Dermis lymphatic vessel endothelial cell (primary cell): ENCODE measurements around the gene PTGES2. TPM values are rescaled to one million over a fixed set of nuclear protein-coding genes. Genes with fewer than 3 reads are reported as not detected.

Source experiments
- total RNA-seq: library from RNA; depleted of rRNA; stranded (reverse); fragments of >200 nt; gene quantifications from 2 replicates; pipeline ENCODE4 v1.2.1, GENCODE V29; 2014

The PTGES2 gene
- total RNA-seq = 50.5 and 60.2 TPM in 2 replicates

GRCh38 chr9:128127568-128127989, at the start of gene PTGES2:
Gene PTGES2 (minus strand): TSS chr9:128127729. CDS start chr9:128127717, 12 bp downstream.

DNA sequence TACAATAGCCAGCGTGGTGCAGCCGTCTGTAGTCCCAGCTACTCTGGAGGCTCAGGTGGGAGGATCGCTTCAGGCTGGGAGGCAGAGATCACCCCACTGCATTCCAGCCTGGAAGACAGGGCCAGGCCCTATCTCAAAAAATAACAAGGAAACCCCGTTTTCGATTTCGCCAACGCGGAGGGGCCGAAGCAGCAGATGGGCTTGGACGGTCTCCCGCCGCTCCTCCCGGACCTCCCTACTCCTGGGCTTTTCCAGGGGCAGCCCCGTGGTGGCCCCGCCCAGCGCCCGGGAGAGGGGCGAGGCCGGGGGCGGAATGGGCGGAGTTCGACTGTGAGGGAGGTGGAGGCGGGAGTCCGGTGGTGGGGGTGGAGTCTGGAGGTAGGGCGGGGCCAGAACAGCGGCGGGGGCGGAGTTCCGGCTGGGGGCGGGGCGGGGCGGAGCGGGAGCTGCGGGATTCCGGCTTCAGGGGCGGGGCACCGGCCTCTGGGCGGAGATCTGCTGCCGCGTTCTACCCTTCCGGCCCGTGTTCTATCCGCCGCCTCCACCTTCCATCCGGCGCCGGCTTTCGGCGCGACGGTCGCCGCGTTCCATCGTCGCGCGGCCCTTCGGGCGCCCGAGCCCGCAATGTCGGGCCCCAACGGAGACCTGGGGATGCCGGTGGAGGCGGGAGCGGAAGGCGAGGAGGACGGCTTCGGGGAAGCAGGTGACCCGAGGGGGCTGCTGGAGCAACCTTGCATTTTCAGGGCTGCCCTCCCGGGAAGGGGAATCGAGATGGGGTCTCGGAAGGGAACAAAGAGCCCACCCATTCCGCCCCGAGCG, 32.5 kb upstream of the PTGES2 start, which contains the start of gene BBLN:
Gene BBLN (plus strand): TSS at position 482 of the 819 bp plus-strand sequence. CDS start 143 bp downstream, at position 625.

DNA sequence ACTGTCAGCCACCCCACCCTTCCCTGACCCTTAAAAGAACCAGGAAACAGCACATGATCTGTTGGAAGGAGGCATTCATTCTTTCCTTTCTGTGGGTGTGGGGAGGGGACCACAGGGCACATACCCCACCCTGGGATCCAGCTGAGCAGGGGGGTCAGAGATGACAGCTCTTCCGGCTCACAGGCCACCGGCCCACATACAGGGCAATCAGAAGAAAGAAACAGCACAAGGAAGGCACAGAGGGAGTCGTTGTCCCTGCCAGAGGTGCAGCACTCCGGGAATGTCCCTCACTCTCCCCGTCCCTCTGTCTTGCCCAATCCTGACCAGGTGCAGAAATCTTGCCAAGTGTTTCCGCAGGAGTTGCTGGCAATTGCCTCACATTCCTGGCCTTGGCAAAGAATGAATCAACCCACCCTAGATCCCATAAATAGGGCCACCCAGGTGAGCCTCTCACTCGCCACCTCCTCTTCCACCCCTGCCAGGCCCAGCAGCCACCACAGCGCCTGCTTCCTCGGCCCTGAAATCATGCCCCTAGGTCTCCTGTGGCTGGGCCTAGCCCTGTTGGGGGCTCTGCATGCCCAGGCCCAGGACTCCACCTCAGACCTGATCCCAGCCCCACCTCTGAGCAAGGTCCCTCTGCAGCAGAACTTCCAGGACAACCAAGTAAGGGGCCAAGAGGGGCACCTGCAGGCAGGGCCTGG, 21.6 kb upstream of the PTGES2 start, which contains the start of gene LCN2:
Gene LCN2 (plus strand): TSS at position 453 of the 701 bp plus-strand sequence. CDS start 73 bp downstream, at position 526.

Other genes with a start within 250 kb of the PTGES2 start
- 36.9 and 41.7 TPM in 2 replicates for gene ST6GALNAC6, start 228.1 kb downstream of the PTGES2 start, total RNA-seq
- 25.5 and 29.6 TPM in 2 replicates for gene ST6GALNAC4, start 210.7 kb downstream of the PTGES2 start, total RNA-seq
- gene PIP5KL1, start 197.0 kb downstream of the PTGES2 start, total RNA-seq = 0.87 and 1.7 TPM in 2 replicates
- gene DPM2, start 189.9 kb downstream of the PTGES2 start, total RNA-seq = 10.7 and 14.7 TPM in 2 replicates
- gene EEIG1, start 146.7 kb downstream of the PTGES2 start, total RNA-seq = 28.2 and 62.7 TPM in 2 replicates
- 9.5 TPM in 2 replicates for gene NAIF1, start 60.4 kb downstream of the PTGES2 start, total RNA-seq
- gene SLC25A25, start 59.5 kb downstream of the PTGES2 start, total RNA-seq = 25.3 and 48.5 TPM in 2 replicates
- not detected in 2 replicates for gene LCN2, start 21.7 kb upstream of the PTGES2 start, total RNA-seq
- gene BBLN, start 32.5 kb upstream of the PTGES2 start, total RNA-seq = 32.7 and 35.1 TPM in 2 replicates
- 10.1 and 12.4 TPM in 2 replicates for gene CIZ1, start 63.8 kb upstream of the PTGES2 start, total RNA-seq
- gene DNM1, start 75.7 kb upstream of the PTGES2 start, total RNA-seq = 0.43 and 0.65 TPM in 2 replicates
- gene GOLGA2, start 148.3 kb upstream of the PTGES2 start, total RNA-seq = 41.5 and 57.9 TPM in 2 replicates
- gene SWI5, start 148.5 kb upstream of the PTGES2 start, total RNA-seq = 14.7 and 16.2 TPM in 2 replicates
- 25.8 and 27.3 TPM in 2 replicates for gene TRUB2, start 194.7 kb upstream of the PTGES2 start, total RNA-seq
- gene COQ4, start 195.1 kb upstream of the PTGES2 start, total RNA-seq = 21.0 and 21.6 TPM in 2 replicates
- 16.9 and 21.6 TPM in 2 replicates for gene SLC27A4, start 212.8 kb upstream of the PTGES2 start, total RNA-seq
- gene URM1, start 243.6 kb upstream of the PTGES2 start, total RNA-seq = 51.5 and 52.5 TPM in 2 replicates